ENCODE measurements around the gene DERL3. TPM values are rescaled to one million over a fixed set of nuclear protein-coding genes. Genes with fewer than 3 reads are reported as not detected.
A peak's percentile ranks its signal among the peaks of the same experiment; 100 is the strongest.

DERL3 gene
- total RNA-seq, 5 donors from 2014 or later (not counting 1 experiment from before 2014, with no cell fraction given) = 1.2 to 3.9 (median 2.8) TPM

DNA sequence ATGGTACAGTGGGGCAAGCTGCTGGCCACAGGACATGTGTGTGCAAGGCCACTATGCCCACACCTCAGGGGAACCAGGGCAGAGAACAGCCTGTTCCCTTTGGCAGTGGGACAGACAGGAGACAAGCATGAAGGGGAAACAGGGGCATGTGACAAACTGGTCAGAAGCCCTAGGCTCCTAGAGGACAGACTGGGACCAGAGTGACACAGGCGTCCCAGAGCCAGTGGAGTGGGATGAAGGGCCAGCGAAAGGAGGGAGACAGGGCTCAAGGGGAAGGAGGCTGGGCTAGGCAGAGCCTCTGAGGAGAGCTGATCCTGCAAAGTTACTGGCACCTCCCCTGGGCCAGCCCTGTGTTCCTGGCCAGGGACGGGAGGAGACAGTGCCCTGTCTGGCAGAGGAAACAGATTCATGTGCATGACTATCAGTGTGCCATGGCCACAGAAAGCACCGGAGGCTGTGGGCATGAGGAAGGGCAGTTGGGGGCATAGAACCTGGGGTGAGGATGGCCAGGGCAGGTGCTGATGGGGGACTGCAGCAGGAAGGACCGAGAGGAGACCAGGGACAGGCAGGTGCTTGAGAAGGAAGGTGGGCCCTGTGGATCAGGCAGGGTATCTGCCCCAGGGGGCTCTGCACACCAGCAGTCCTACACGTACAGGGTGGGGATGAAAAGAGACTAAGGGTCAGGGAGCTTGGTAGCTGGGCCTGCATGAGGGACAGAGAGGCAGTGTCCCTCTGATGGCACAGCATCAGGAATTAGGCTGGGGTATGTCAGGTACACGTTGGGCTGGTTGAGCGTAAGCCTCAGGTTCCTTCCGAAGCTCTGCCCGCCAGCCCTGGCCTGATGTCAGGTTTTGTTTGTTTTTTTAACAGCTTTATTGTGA is 9.8 kb downstream of the DERL3 start:
- peaks cover 40% of the 10 kb centered on the region for H3K36me3 Mint-ChIP-seq
- Histone ChIP-seq H3K36me3 (ENCODE audit: control insufficient read depth in 2 of 2, extremely low read depth in 1 of 2, insufficient read depth in 1 of 2, low read length in 1 of 2) (peaks cover 43 to 74% of the 10 kb centered on the region in 2 donors), H3K27ac (ENCODE audit: low read length) (no peak overlapping the region), H3K4me1 (ENCODE audit: control insufficient read depth in 1 of 2, extremely low read depth in 1 of 2, insufficient read depth in 2 of 2, low read length in 2 of 2) (no peaks in the 10 kb centered on the region), H3K27me3 (replicated peaks in 1 of 2; ENCODE audit: control insufficient read depth in 2 of 2, extremely low read depth in 1 of 2, insufficient read depth in 2 of 2, low read length in 1 of 2) (no peaks in the 10 kb centered on the region), H3K9me3 (no peaks in the 10 kb centered on the region), H3K4me3 (ENCODE audit: control insufficient read depth in 1 of 2, extremely low read depth in 1 of 2, low read length in 1 of 2) (no peak overlapping the region)
- no peak for ATAC-seq (replicated peaks in 1 of 4)
- CTCF ChIA-PET = no interaction called here
- POLR2A ChIA-PET = no interaction called here
- no peak for DNase-seq
- H3K9me3 Mint-ChIP-seq = no peaks in the 10 kb centered on the region
- H3K27ac Mint-ChIP-seq = peak overlapping the region; percentile 32 to 35
- H3K4me1 Mint-ChIP-seq = peaks cover 0 to 12% (median 0%) of the 10 kb centered on the region in 3 donors
- WGBS (ENCODE audit: insufficient coverage) = 94% methylated on average over 6 of the region's 10 CpGs
- H3K27me3 Mint-ChIP-seq = no peaks in the 10 kb centered on the region
- no peak overlapping the region for H3K4me3 Mint-ChIP-seq

DNA sequence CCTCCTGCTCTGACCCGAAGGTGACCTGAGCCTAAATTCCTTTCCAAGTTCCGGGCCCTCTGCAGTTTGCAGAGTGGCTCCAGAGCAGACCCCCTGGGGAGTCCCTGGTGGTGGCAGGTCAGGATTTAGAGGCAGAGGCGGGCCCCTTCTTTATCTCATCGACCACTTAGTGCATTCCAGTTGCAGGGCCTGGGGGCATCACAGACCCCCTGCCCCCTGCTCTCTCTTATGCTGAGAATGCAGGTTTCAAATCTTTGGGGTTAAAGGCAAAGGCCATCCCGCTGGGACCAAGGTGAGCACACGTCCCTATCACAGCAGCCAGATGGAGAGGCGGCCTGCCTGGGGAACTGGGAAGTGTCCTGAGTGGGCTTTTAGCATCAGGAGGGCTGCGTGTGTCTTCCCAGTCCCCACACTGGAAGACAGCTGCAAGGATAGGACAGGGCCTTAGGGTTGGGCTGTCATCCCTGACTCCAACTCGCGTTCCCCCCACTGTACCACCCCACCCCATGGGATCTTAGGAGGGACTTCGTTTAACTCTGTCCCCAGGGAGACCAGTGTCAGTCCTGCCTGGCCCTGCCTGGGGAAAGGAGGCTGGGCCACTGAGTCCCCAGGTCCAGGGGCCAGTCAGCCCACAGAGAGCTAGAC is 11.3 kb downstream of the DERL3 start:
- peaks cover 55% of the 10 kb centered on the region for H3K36me3 Mint-ChIP-seq
- Histone ChIP-seq H3K9me3 (no peaks in the 10 kb centered on the region), H3K4me1 (ENCODE audit: control insufficient read depth in 1 of 2, extremely low read depth in 1 of 2, insufficient read depth in 2 of 2, low read length in 2 of 2) (no peaks in the 10 kb centered on the region), H3K27ac (ENCODE audit: low read length) (no peak overlapping the region), H3K4me3 (ENCODE audit: control insufficient read depth in 1 of 2, extremely low read depth in 1 of 2, low read length in 1 of 2) (no peak overlapping the region), H3K27me3 (replicated peaks in 1 of 2; ENCODE audit: control insufficient read depth in 2 of 2, extremely low read depth in 1 of 2, insufficient read depth in 2 of 2, low read length in 1 of 2) (no peaks in the 10 kb centered on the region), H3K36me3 (ENCODE audit: control insufficient read depth in 2 of 2, extremely low read depth in 1 of 2, insufficient read depth in 1 of 2, low read length in 1 of 2) (peaks cover 43 to 77% of the 10 kb centered on the region in 2 donors)
- POLR2A ChIA-PET = no interaction called here
- H3K4me3 Mint-ChIP-seq = no peak overlapping the region
- no peak overlapping the region for H3K27ac Mint-ChIP-seq
- no peaks in the 10 kb centered on the region for H3K9me3 Mint-ChIP-seq
- 98% methylated on average over 6 of the region's 11 CpGs for WGBS (ENCODE audit: insufficient coverage)
- DNase-seq (no peak), ATAC-seq (replicated peaks in 1 of 4) (no peak)
- no peaks in the 10 kb centered on the region for H3K27me3 Mint-ChIP-seq
- CTCF ChIA-PET = interaction anchor here in 1 of 2 donors (0.5 kb wide), 1 partner anchor 30 kb away, joined by 8 read pairs; the partner anchor contains the start of gene SLC2A11
- peaks cover 0 to 12% (median 0%) of the 10 kb centered on the region in 3 donors for H3K4me1 Mint-ChIP-seq

DNA sequence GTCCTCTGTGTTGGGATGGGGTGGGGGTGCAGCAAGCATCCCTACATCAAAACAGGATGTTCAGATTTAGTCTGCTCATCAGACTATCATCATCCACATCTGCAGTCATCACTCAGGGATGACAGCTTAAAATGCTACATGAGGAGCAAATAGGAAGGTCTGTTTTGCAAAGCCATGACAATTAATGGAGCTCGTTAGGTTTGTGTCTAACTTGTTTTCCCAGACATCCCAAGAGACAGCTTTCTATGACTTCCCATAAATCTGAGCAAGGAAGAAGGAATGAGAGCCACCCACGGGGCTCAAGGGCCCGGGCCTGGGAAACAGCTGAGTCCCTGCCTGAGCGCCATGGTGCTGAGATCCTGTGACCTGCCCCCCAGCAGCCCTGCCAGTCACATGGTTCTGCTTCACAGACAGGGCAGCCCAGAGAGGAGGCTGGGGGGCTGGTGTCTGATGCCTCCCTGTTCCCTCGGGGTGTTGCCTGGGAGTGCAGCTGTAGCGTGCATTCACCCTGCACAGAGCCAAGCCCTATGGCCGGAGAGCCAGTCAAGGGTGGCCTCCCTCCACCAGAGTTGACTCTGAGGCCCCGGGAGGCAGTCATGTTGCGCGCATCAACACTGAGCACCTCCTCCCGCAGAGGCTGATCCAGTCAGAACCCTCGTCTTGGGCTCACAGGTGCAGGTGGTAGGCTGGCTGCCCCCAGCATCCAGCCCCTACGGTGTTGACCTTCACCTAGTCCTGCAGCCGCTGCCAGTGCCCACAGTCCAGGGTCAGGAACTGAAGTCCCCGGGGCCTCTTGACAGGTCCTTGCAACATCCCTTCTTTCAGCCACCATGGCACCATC is 12.1 kb downstream of the DERL3 start:
- no peak overlapping the region for H3K4me3 Mint-ChIP-seq
- ATAC-seq (replicated peaks in 1 of 4) (no peak), DNase-seq (no peak)
- 95% methylated on average over 15 of the region's 15 CpGs for WGBS (ENCODE audit: insufficient coverage)
- H3K4me1 Mint-ChIP-seq = peaks cover 0 to 12% (median 0%) of the 10 kb centered on the region in 3 donors
- POLR2A ChIA-PET = no interaction called here
- no peaks in the 10 kb centered on the region for H3K9me3 ChIP-seq
- no peaks in the 10 kb centered on the region for H3K27me3 ChIP-seq (replicated peaks in 1 of 2; ENCODE audit: control insufficient read depth in 2 of 2, extremely low read depth in 1 of 2, insufficient read depth in 2 of 2, low read length in 1 of 2)
- CTCF ChIA-PET = interaction anchor here in 1 of 2 donors (0.5 kb wide), 1 partner anchor 31 kb away, joined by 8 read pairs; the partner anchor contains the start of gene SLC2A11
- H3K36me3 ChIP-seq (ENCODE audit: control insufficient read depth in 2 of 2, extremely low read depth in 1 of 2, insufficient read depth in 1 of 2, low read length in 1 of 2) = peaks cover 39 to 80% of the 10 kb centered on the region in 2 donors
- no peak overlapping the region for H3K4me3 ChIP-seq (ENCODE audit: control insufficient read depth in 1 of 2, extremely low read depth in 1 of 2, low read length in 1 of 2)
- H3K36me3 Mint-ChIP-seq = peaks cover 57% of the 10 kb centered on the region
- no peak overlapping the region for H3K27ac Mint-ChIP-seq
- H3K27me3 Mint-ChIP-seq = no peaks in the 10 kb centered on the region
- H3K9me3 Mint-ChIP-seq = no peaks in the 10 kb centered on the region
- no peak overlapping the region for H3K27ac ChIP-seq (ENCODE audit: low read length)
- H3K4me1 ChIP-seq (ENCODE audit: control insufficient read depth in 1 of 2, extremely low read depth in 1 of 2, insufficient read depth in 2 of 2, low read length in 2 of 2) = no peaks in the 10 kb centered on the region

DNA sequence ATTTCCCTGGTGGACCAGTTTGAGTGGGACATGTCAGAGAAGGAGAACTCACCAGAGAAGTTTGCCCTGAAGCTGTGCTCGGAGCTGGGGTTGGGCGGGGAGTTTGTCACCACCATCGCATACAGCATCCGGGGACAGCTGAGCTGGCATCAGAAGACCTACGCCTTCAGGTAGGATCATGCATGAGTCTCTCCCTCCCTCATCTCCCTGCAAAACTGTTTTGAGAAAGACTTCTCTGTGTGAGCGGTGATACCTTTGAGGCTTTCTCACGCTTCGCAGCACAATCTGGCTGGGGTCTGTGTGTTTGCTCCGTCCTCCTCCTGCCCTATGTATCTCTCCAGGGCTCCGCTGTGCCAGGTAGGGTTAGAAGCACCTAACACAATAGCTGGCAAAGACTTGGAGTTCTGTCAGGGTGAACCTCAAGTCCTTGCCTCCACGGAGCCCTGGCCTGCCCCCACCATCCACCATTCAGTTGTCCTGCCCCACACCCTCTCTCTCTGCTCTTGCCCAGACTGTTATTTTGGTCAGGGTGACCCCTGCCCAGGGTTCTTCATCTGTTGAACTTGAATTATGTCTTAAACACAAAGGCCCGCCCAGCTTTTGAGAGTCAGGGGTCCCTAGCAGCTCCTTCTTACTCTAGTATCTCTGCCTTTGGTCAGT is 13.4 kb downstream of the DERL3 start:
- POLR2A ChIA-PET = no interaction called here
- Mint-ChIP-seq H3K4me3 (no peak overlapping the region), H3K9me3 (no peaks in the 10 kb centered on the region), H3K36me3 (peaks cover 58% of the 10 kb centered on the region), H3K4me1 (peaks cover 0 to 19% (median 0%) of the 10 kb centered on the region in 3 donors), H3K27me3 (no peaks in the 10 kb centered on the region), H3K27ac (peak overlapping the region in 1 of 2 donors; percentile 31)
- no peaks in the 10 kb centered on the region for H3K27me3 ChIP-seq (replicated peaks in 1 of 2; ENCODE audit: control insufficient read depth in 2 of 2, extremely low read depth in 1 of 2, insufficient read depth in 2 of 2, low read length in 1 of 2)
- H3K36me3 ChIP-seq (ENCODE audit: control insufficient read depth in 2 of 2, extremely low read depth in 1 of 2, insufficient read depth in 1 of 2, low read length in 1 of 2) = peaks cover 40 to 84% of the 10 kb centered on the region in 2 donors
- no peaks in the 10 kb centered on the region for H3K9me3 ChIP-seq
- H3K27ac ChIP-seq (ENCODE audit: low read length) = no peak overlapping the region
- H3K4me1 ChIP-seq (ENCODE audit: control insufficient read depth in 1 of 2, extremely low read depth in 1 of 2, insufficient read depth in 2 of 2, low read length in 2 of 2) = peaks cover 0 to 4% of the 10 kb centered on the region in 2 experiments
- CTCF ChIA-PET = no interaction called here
- WGBS (ENCODE audit: insufficient coverage) = 99% methylated on average over 11 of the region's 12 CpGs
- no peak for DNase-seq
- H3K4me3 ChIP-seq (ENCODE audit: control insufficient read depth in 1 of 2, extremely low read depth in 1 of 2, low read length in 1 of 2) = no peak overlapping the region
- no peak for ATAC-seq (replicated peaks in 1 of 4)

DNA sequence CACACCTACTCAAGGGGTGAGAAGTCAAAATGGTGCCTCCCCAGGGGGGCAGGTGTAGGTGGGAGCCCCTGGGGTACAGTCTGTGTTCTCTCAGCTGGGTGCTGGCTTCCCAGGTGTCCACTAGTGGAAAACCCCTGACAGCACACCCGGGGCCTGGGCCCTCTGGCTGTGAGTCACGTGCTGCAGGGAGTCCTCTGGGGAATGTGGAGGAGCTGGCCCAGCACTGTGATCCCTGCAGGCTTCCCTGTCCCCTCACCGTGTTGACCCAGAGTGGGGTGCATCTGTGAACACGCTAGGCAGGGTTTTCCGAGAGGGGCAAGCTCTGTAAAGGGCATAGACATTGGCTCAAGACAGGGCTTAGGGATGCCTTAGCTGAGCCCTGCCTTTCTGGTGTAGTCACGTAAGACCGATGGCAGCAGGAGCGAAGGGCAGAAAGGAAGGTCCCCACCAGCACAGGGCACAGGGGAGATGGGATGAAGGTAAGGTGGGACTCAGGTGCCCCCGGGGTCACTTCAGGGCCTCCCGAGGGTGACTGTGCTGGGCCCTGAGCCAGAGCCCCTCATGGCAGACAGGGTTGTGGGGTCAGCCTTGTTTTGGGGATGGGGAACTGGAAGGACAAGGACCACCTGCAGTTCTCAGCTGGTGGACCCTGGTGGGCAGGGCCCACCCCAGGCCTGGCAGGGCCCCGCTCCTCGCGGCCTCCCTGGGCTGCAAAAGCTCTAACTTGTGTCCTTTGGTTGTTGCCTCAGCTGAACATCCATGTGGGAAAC is 14.1 kb downstream of the DERL3 start:
- H3K4me1 Mint-ChIP-seq = peaks cover 0 to 23% (median 0%) of the 10 kb centered on the region in 3 donors
- ATAC-seq (replicated peaks in 1 of 4) (no peak), DNase-seq (no peak)
- H3K36me3 ChIP-seq (ENCODE audit: control insufficient read depth in 2 of 2, extremely low read depth in 1 of 2, insufficient read depth in 1 of 2, low read length in 1 of 2) = peaks cover 40 to 87% of the 10 kb centered on the region in 2 donors
- no peaks in the 10 kb centered on the region for H3K27me3 ChIP-seq (replicated peaks in 1 of 2; ENCODE audit: control insufficient read depth in 2 of 2, extremely low read depth in 1 of 2, insufficient read depth in 2 of 2, low read length in 1 of 2)
- no peak overlapping the region for H3K4me3 Mint-ChIP-seq
- peaks cover 54% of the 10 kb centered on the region for H3K36me3 Mint-ChIP-seq
- H3K4me3 ChIP-seq (ENCODE audit: control insufficient read depth in 1 of 2, extremely low read depth in 1 of 2, low read length in 1 of 2) = no peak overlapping the region
- no peaks in the 10 kb centered on the region for H3K9me3 Mint-ChIP-seq
- ChIA-PET CTCF (no interaction called here), POLR2A (no interaction called here)
- H3K27ac ChIP-seq (ENCODE audit: low read length) = no peak overlapping the region
- H3K9me3 ChIP-seq = no peaks in the 10 kb centered on the region
- 97% methylated on average over 8 of the region's 13 CpGs for WGBS (ENCODE audit: insufficient coverage)
- no peak overlapping the region for H3K27ac Mint-ChIP-seq
- H3K4me1 ChIP-seq (ENCODE audit: control insufficient read depth in 1 of 2, extremely low read depth in 1 of 2, insufficient read depth in 2 of 2, low read length in 2 of 2) = peaks cover 0 to 4% of the 10 kb centered on the region in 2 experiments
- H3K27me3 Mint-ChIP-seq = no peaks in the 10 kb centered on the region

All from T-cell (primary cell).